Left ventricle myocardium inferior (tissue), 1 donor: Measurements from ENCODE around the gene GNAI3. TPM values are rescaled to one million over a fixed set of nuclear protein-coding genes. Genes with fewer than 3 reads are reported as not detected.

Source experiments
- DNase-seq: peaks from one replicate; pipeline ENCODE4 v3.0.0-alpha.2; 2020
- H3K27ac ChIP-seq: fragments of 200-600 bp; replicated peaks from 2 replicates; pipeline ENCODE4 v1.8.0; 2021
- H3K27me3 ChIP-seq: fragments of 200-600 bp; 2 replicates; pipeline ENCODE4 v1.8.0; 2021; ENCODE audit warnings: low read depth
- H3K36me3 ChIP-seq: fragments of 200-600 bp; 2 replicates; pipeline ENCODE4 v1.8.0; 2021
- H3K4me1 ChIP-seq: fragments of 200-600 bp; 2 replicates; pipeline ENCODE4 v1.8.0; 2021
- H3K4me3 ChIP-seq: fragments of 200-600 bp; 2 replicates; pipeline ENCODE4 v1.8.0; 2021; ENCODE audit warnings: mild to moderate bottlenecking, moderate library complexity
- H3K9me3 ChIP-seq: fragments of 200-600 bp; replicated peaks from 2 replicates; pipeline ENCODE4 v1.8.0; 2021
- CTCF ChIP-seq: fragments of 200-600 bp; IDR thresholded peaks from 2 replicates; pipeline ENCODE4 v1.8.0; 2021; ENCODE audit warnings: antibody characterized with exemption, mild to moderate bottlenecking, borderline replicate concordance
- intact Hi-C: fragments of 100-400 bp; cut with micrococcal nuclease; formaldehyde crosslinking; loops from one replicate; pipeline ENCODE4 v1.11.0; 2022
- total RNA-seq: library from RNA; stranded (reverse); fragmentation: NEBNext Ultra II Directional; extraction: Animal tissue kit (Norgen Biotek cat#: 25700); gene quantifications from one replicate; pipeline ENCODE4 v1.2.1, GENCODE V29; 2021
- donor health status: DM: no; HTN: yes; CAD: no; lungs with severe emphysema.

Gene GNAI3
- total RNA-seq, 1 donor from 2014 or later: 2.0 TPM

GRCh38 chr1:109557520-109557919, 9.1 kb downstream of the GNAI3 start:
- Histone ChIP-seq H3K9me3 (no peaks in the 10 kb centered on the region), H3K4me1 (peaks cover 80% of the 10 kb centered on the region), H3K27ac (no peak overlapping the region), H3K27me3 (no peaks in the 10 kb centered on the region), H3K4me3 (no peak overlapping the region), H3K36me3 (no peaks in the 10 kb centered on the region)
- DNase-seq: no peak
- TF ChIP-seq CTCF: no peak
- intact Hi-C loops: no loop called here

DNA sequence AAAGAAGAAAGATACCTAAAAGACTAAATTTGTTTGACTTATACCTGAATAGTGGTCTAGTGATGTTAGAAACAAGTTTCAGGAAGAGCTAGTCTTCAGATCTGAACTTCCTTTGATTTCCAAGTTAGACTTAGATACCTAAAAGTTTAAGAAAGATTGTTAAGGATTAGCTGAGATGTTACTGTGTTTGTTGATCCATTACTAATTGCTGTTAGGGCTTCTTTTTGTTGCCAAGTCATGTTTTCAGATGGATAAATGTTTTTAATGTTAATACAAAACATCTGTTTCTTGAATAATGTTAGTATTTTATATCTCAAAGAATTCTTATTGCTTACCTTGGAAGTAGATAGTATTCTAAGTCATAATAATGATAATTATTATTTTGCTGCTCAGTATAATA, 11.6 kb downstream of the GNAI3 start:
- intact Hi-C loops: no loop called here
- no peaks in the 10 kb centered on the region for H3K36me3 ChIP-seq
- peaks cover 89% of the 10 kb centered on the region for H3K4me1 ChIP-seq
- no peak for DNase-seq
- TF ChIP-seq CTCF: no peak
- no peak overlapping the region for H3K4me3 ChIP-seq
- H3K27ac ChIP-seq: no peak overlapping the region
- H3K27me3 ChIP-seq: no peaks in the 10 kb centered on the region
- no peaks in the 10 kb centered on the region for H3K9me3 ChIP-seq

- no peak overlapping the region for H3K27ac ChIP-seq
- H3K36me3 ChIP-seq: no peaks in the 10 kb centered on the region
- TF ChIP-seq CTCF: no peak
- no peaks in the 10 kb centered on the region for H3K9me3 ChIP-seq
- DNase-seq: no peak
- peaks cover 95% of the 10 kb centered on the region for H3K4me1 ChIP-seq
- H3K4me3 ChIP-seq: no peak overlapping the region
- intact Hi-C loops: no loop called here
- no peaks in the 10 kb centered on the region for H3K27me3 ChIP-seq
Measured at GRCh38 chr1:109564194-109564878, 15.9 kb downstream of the GNAI3 start.

DNA sequence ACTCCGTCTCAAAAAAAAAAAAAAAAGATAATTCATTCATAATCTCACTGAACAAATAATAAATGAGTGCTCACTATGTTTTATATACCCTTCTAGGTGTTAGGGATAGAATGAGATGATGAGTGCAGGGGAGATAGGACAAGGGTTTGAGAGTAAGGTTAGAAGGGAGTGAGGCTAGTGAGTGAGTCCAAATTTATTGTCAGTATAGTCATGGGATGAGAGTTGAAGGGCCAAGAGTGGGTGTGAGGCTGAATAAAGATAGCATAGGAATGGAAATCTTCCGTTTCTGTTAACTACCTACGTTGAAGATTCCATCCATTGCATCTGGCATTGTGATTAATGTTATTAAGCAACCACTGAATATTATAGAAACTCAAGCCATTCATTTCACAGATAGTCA, 16.8 kb downstream of the GNAI3 start:
- DNase-seq: no peak
- H3K36me3 ChIP-seq: no peaks in the 10 kb centered on the region
- TF ChIP-seq CTCF: no peak
- no peaks in the 10 kb centered on the region for H3K27me3 ChIP-seq
- peaks cover 95% of the 10 kb centered on the region for H3K4me1 ChIP-seq
- H3K4me3 ChIP-seq: no peak overlapping the region
- H3K27ac ChIP-seq: no peak overlapping the region
- no peaks in the 10 kb centered on the region for H3K9me3 ChIP-seq
- intact Hi-C loops: no loop called here

DNA sequence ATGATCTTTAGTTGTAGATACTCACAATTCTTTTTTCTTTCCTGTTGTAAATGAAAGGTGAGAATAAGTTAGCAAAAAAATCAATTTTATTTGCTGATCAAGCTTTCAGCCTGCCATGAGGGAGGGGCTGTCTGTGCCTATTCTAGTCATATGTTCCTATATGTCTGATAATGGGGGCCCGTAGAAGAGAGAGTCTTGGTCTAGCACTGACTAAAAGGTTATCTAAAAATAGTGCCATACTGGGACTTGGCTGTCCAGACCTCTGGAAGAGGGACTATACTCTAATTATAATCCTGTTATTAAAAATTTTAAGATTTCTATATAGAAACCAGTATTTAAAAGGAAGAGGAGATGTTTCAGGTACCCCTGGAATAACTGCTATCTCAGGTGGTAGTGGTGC, 18.6 kb downstream of the GNAI3 start:
- Histone ChIP-seq H3K27me3 (no peaks in the 10 kb centered on the region), H3K36me3 (no peaks in the 10 kb centered on the region), H3K9me3 (no peaks in the 10 kb centered on the region), H3K27ac (peak overlapping the region; percentile 40), H3K4me3 (no peak overlapping the region), H3K4me1 (peaks cover 99% of the 10 kb centered on the region)
- TF ChIP-seq CTCF: no peak
- DNase-seq: no peak
- intact Hi-C loops: no loop called here
